CD14-positive monocyte (primary cell): Measurements from ENCODE around the gene IRF2BPL. TPM values are rescaled to one million over a fixed set of nuclear protein-coding genes. Genes with fewer than 3 reads are reported as not detected.

ENCODE experiments used
- DNase-seq, 3 donors: peaks; one replicate each; pipeline ENCODE4 v3.0.0-alpha.2; 2011 to 2022
- H2AFZ ChIP-seq: 2 replicates; pipeline ENCODE4 v1.6.0; 2012; ENCODE audit warnings: mild to moderate bottlenecking, low read depth, low read length, inconsistent platforms; ENCODE audit not compliant: insufficient read depth, poor library complexity, severe bottlenecking
- H3K27ac ChIP-seq, 2 donors: 1 replicate in 1 of 2; 2 replicates in 1 of 2; pipeline ENCODE4 v1.5.1; 2012 to 2013; ENCODE audit warnings: low read length in 2 of 2, control low read depth in 1 of 2, inconsistent platforms in 1 of 2, low read depth in 1 of 2, mild to moderate bottlenecking in 1 of 2
- H3K27me3 ChIP-seq, 2 donors: one replicate each; pipeline versions ENCODE4 v1.6.0 to v1.6.1; 2011 to 2013; ENCODE audit warnings: low read length in 2 of 2; ENCODE audit not compliant: control insufficient read depth in 2 of 2, insufficient read depth in 2 of 2
- H3K36me3 ChIP-seq, 2 donors: replicated peaks in 1 of 2; 1 replicate in 1 of 2; 2 replicates in 1 of 2; pipeline versions ENCODE4 v1.5.1 to v1.6.1; 2012 to 2013; ENCODE audit warnings: low read length in 2 of 2, control low read depth in 1 of 2, inconsistent platforms in 1 of 2, mild to moderate bottlenecking in 1 of 2; ENCODE audit not compliant: insufficient read depth in 2 of 2, control insufficient read depth in 1 of 2
- H3K4me1 ChIP-seq, 2 donors: 1 replicate in 1 of 2; 2 replicates in 1 of 2; pipeline versions ENCODE4 v1.5.1 to v1.6.1; 2012 to 2013; ENCODE audit warnings: low read length in 2 of 2, control low read depth in 1 of 2, inconsistent platforms in 1 of 2, mild to moderate bottlenecking in 1 of 2, moderate library complexity in 1 of 2; ENCODE audit not compliant: insufficient read depth in 2 of 2, control insufficient read depth in 1 of 2
- H3K4me2 ChIP-seq: replicated peaks from 2 replicates; pipeline ENCODE3; 2012; ENCODE audit warnings: low read length, moderate library complexity, mild to moderate bottlenecking; ENCODE audit not compliant: poor library complexity, severe bottlenecking; ENCODE audit errors: extremely low read depth
- H3K4me3 ChIP-seq, 3 experiments: fragments of 200-600 bp in 1 of 3; sonication (generic) in 1 of 3; replicated peaks in 1 of 3; 1 replicate in 2 of 3; 2 replicates in 1 of 3; pipeline ENCODE4 v1.5.1; 2011 to 2013; ENCODE audit warnings: low read length in 3 of 3, mild to moderate bottlenecking in 3 of 3, control low read depth in 2 of 3, low read depth in 2 of 3, inconsistent platforms in 1 of 3, moderate library complexity in 1 of 3
- H3K79me2 ChIP-seq: 2 replicates; pipeline ENCODE4 v1.6.0; 2012; ENCODE audit warnings: mild to moderate bottlenecking, control low read depth, inconsistent platforms, low read length, moderate library complexity; ENCODE audit not compliant: insufficient read depth
- H3K9ac ChIP-seq: 2 replicates; pipeline ENCODE4 v1.6.0; 2017; ENCODE audit warnings: low read length, mild to moderate bottlenecking; ENCODE audit not compliant: insufficient read depth, poor library complexity, severe bottlenecking
- H3K9me3 ChIP-seq, 2 donors: replicated peaks in 1 of 2; 1 replicate in 1 of 2; 2 replicates in 1 of 2; pipeline versions ENCODE4 v1.5.1 to v1.6.1; 2012 to 2013; ENCODE audit warnings: low read length in 2 of 2, control low read depth in 1 of 2; ENCODE audit not compliant: control insufficient read depth in 1 of 2, insufficient read depth in 1 of 2
- H4K20me1 ChIP-seq: 2 replicates; pipeline ENCODE4 v1.6.0; 2012; ENCODE audit warnings: mild to moderate bottlenecking, low read length, control low read depth, moderate library complexity; ENCODE audit not compliant: insufficient read depth
- H3K27ac Mint-ChIP-seq, 7 donors: one replicate each; pipeline ENCODE4 v1.8.0; 2020; ENCODE audit warnings: mild to moderate bottlenecking in 7 of 7, mixed read lengths in 7 of 7, moderate library complexity in 6 of 7, inconsistent platforms in 2 of 7
- H3K27me3 Mint-ChIP-seq, 3 donors: one replicate each; pipeline ENCODE4 v1.8.0; 2021 to 2022; ENCODE audit warnings: low read depth in 3 of 3, mild to moderate bottlenecking in 3 of 3, mixed read lengths in 3 of 3, moderate library complexity in 3 of 3, inconsistent platforms in 1 of 3
- H3K36me3 Mint-ChIP-seq, 2 donors: one replicate each; pipeline ENCODE4 v1.8.0; 2020; ENCODE audit warnings: mixed read lengths in 2 of 2, inconsistent platforms in 1 of 2, mild to moderate bottlenecking in 1 of 2
- H3K4me1 Mint-ChIP-seq: one replicate; pipeline ENCODE4 v1.8.0; 2020; ENCODE audit warnings: mild to moderate bottlenecking, mixed read lengths
- H3K4me3 Mint-ChIP-seq, 2 donors: one replicate each; pipeline ENCODE4 v1.8.0; 2020; ENCODE audit warnings: mild to moderate bottlenecking in 2 of 2, mixed read lengths in 2 of 2, moderate library complexity in 1 of 2
- H3K9me3 Mint-ChIP-seq, 7 donors: one replicate each; pipeline ENCODE4 v1.8.0; 2020 to 2022; ENCODE audit warnings: mixed read lengths in 7 of 7, mild to moderate bottlenecking in 6 of 7, moderate library complexity in 6 of 7, inconsistent platforms in 2 of 7
- WGBS: methylation state at CpG from one replicate; pipeline ENCODE4 v1.1.5; 2013; ENCODE audit warnings: missing lambda C conversion rate; ENCODE audit not compliant: insufficient coverage; 5-methylcytosine and 5-hydroxymethylcytosine counted together
- intact Hi-C, 2 donors: fragments of 100-400 bp; cut with micrococcal nuclease; formaldehyde crosslinking; loops; one replicate each; pipeline versions ENCODE4 v1.15.0 to v1.15.1; 2023
- polyA plus RNA-seq, 3 donors: library from polyadenylated mRNA; depleted of rRNA in 1 of 3; unstranded in 2 of 3; stranded (reverse) in 1 of 3; fragments of 300-500 nt in 2 of 3; fragments of >200 nt in 1 of 3; fragmentation: Illumina TruSeq in 2 of 3; gene quantifications; 1 replicate in 2 of 3; 2 replicates in 1 of 3; pipeline ENCODE4 v1.2.3, GENCODE V29; 2012 to 2021
- TF ChIP-seq, protein P1 (sequence below): fragments of 200-600 bp; IDR thresholded peaks from one replicate; pipeline ENCODE4 v1.8.0; 2022; ENCODE audit warnings: antibody characterized with exemption, mild to moderate bottlenecking

The IRF2BPL gene
- polyA plus RNA-seq, 3 donors: 1.4 to 17.9 (median 1.9) TPM

- no peaks in the 10 kb centered on the region for H4K20me1 ChIP-seq
- H3K36me3 ChIP-seq: no peaks in the 10 kb centered on the region
- Mint-ChIP-seq H3K27ac (no peak overlapping the region), H3K36me3 (no peaks in the 10 kb centered on the region), H3K4me1 (peaks cover 10% of the 10 kb centered on the region), H3K9me3 (no peaks in the 10 kb centered on the region), H3K27me3 (peaks cover 2% of the 10 kb centered on the region in 3 donors), H3K4me3 (no peak overlapping the region)
- no peaks in the 10 kb centered on the region for H3K79me2 ChIP-seq
- no peaks in the 10 kb centered on the region for H3K9me3 ChIP-seq
- no peak overlapping the region for H3K9ac ChIP-seq
- H3K27ac ChIP-seq: no peak overlapping the region
- no peak for DNase-seq
- intact Hi-C loops: no loop called here
- H3K4me3 ChIP-seq: no peak overlapping the region
- no peak overlapping the region for H3K4me2 ChIP-seq
- H3K4me1 ChIP-seq: no peaks in the 10 kb centered on the region
- WGBS: 98% methylated on average over 6 of the region's 7 CpGs
- no peaks in the 10 kb centered on the region for H3K27me3 ChIP-seq
- no peak overlapping the region for H2AFZ ChIP-seq
- TF ChIP-seq, protein P1, sequence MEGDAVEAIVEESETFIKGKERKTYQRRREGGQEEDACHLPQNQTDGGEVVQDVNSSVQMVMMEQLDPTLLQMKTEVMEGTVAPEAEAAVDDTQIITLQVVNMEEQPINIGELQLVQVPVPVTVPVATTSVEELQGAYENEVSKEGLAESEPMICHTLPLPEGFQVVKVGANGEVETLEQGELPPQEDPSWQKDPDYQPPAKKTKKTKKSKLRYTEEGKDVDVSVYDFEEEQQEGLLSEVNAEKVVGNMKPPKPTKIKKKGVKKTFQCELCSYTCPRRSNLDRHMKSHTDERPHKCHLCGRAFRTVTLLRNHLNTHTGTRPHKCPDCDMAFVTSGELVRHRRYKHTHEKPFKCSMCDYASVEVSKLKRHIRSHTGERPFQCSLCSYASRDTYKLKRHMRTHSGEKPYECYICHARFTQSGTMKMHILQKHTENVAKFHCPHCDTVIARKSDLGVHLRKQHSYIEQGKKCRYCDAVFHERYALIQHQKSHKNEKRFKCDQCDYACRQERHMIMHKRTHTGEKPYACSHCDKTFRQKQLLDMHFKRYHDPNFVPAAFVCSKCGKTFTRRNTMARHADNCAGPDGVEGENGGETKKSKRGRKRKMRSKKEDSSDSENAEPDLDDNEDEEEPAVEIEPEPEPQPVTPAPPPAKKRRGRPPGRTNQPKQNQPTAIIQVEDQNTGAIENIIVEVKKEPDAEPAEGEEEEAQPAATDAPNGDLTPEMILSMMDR: no peak
Observed at GRCh38 chr14:77014734-77015133, 13.8 kb downstream of the IRF2BPL start.

GRCh38 chr14:77014004-77014604 is 14.4 kb downstream of the IRF2BPL start:
- H3K4me3 ChIP-seq: no peak overlapping the region
- no peak for DNase-seq
- Mint-ChIP-seq H3K4me3 (no peak overlapping the region), H3K4me1 (peaks cover 10% of the 10 kb centered on the region), H3K27me3 (peaks cover 2% of the 10 kb centered on the region in 3 donors), H3K9me3 (no peaks in the 10 kb centered on the region), H3K36me3 (no peaks in the 10 kb centered on the region), H3K27ac (peak overlapping the region in 1 of 7 donors; percentile 34)
- H3K4me1 ChIP-seq: no peaks in the 10 kb centered on the region
- no peaks in the 10 kb centered on the region for H3K27me3 ChIP-seq
- TF ChIP-seq, protein P1: no peak
- no peaks in the 10 kb centered on the region for H4K20me1 ChIP-seq
- H3K27ac ChIP-seq: no peak overlapping the region
- H2AFZ ChIP-seq: no peak overlapping the region
- no peak overlapping the region for H3K9ac ChIP-seq
- H3K4me2 ChIP-seq: no peak overlapping the region
- H3K36me3 ChIP-seq: no peaks in the 10 kb centered on the region
- no peaks in the 10 kb centered on the region for H3K79me2 ChIP-seq
- no peaks in the 10 kb centered on the region for H3K9me3 ChIP-seq
- WGBS: 89% methylated on average over 7 of the region's 9 CpGs
- intact Hi-C loops: no loop called here
